ENCODE results near the gene WDR7.

The WDR7 gene

GRCh38 chr18:56953428-56954198 lies 302.5 kb downstream of the WDR7 start:
- DNase-seq, result no peak

- DNase-seq, result no peak
Observed at GRCh38 chr18:56955490-56955889, 304.3 kb downstream of the WDR7 start.

- no peak for DNase-seq
Observed at GRCh38 chr18:56959120-56959519, 308.0 kb downstream of the WDR7 start.

GRCh38 chr18:56962322-56962721 lies 311.2 kb downstream of the WDR7 start:
- DNase-seq, result no peak

- no peak for DNase-seq
Observed at GRCh38 chr18:56967035-56967434, 315.9 kb downstream of the WDR7 start.

- no peak for DNase-seq
Observed at GRCh38 chr18:56973487-56973886, 322.3 kb downstream of the WDR7 start.

GRCh38 chr18:56974141-56974540 lies 323.0 kb downstream of the WDR7 start:
- DNase-seq, result no peak

GRCh38 chr18:56975276-56975675 lies 324.1 kb downstream of the WDR7 start:
- DNase-seq, result no peak

GRCh38 chr18:56977309-56977708 lies 326.1 kb downstream of the WDR7 start:
- DNase-seq, result no peak

GRCh38 chr18:56977771-56978170 lies 326.6 kb downstream of the WDR7 start:
- DNase-seq, result no peak

GRCh38 chr18:56980151-56980550 lies 329.0 kb downstream of the WDR7 start:
- DNase-seq, result no peak

GRCh38 chr18:56982766-56983165 lies 331.6 kb downstream of the WDR7 start:
- DNase-seq, result no peak

GRCh38 chr18:56983275-56983992 lies 332.3 kb downstream of the WDR7 start:
- no peak for DNase-seq

GRCh38 chr18:56984731-56985130 lies 333.6 kb downstream of the WDR7 start:
- DNase-seq, result no peak

- no peak for DNase-seq
Observed at GRCh38 chr18:56986829-56987228, 335.7 kb downstream of the WDR7 start.

- DNase-seq, result no peak
Observed at GRCh38 chr18:56987236-56987635, 336.1 kb downstream of the WDR7 start.

GRCh38 chr18:56988022-56988421 lies 336.9 kb downstream of the WDR7 start:
- no peak for DNase-seq

GRCh38 chr18:56990678-56991077 lies 339.5 kb downstream of the WDR7 start:
- DNase-seq, result no peak

GRCh38 chr18:56992777-56993176 lies 341.6 kb downstream of the WDR7 start:
- no peak for DNase-seq

- no peak for DNase-seq
Observed at GRCh38 chr18:56995579-56996188, 344.5 kb downstream of the WDR7 start.

GRCh38 chr18:56997200-56997599 lies 346.0 kb downstream of the WDR7 start:
- DNase-seq, result no peak

GRCh38 chr18:56999823-57000222 lies 348.7 kb downstream of the WDR7 start:
- DNase-seq, result no peak

- DNase-seq, result no peak
Observed at GRCh38 chr18:57002627-57003026, 351.5 kb downstream of the WDR7 start.

GRCh38 chr18:57003342-57003741 lies 352.2 kb downstream of the WDR7 start:
- no peak for DNase-seq
